ENCODE results near the gene FAM13C.

The FAM13C gene

DNA sequence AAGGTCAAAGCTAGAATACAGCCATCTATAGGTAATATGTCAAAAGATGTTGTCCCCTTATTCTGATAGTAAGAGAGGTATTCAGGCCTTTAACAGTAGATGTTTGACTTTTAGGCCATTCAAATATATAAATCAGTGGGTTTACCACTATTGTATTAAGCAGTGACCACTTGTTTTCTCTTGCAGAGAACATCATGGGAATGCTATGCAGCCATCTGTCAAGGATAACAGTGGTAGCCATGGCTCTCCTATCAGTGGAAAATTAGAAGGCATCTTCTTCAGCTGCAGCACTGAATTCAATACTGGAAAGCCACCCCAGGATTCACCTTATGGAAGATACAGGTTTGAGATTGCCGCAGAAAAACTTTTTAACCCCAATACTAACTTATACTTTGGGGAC is 117.5 kb downstream of the FAM13C start:
- TF ChIP-seq NFIC (IDR thresholded peaks at IDR 0.05): no peak
- no peak for TF ChIP-seq YY1 (IDR thresholded peaks at IDR 0.05; ENCODE audit: low read depth)
- TF ChIP-seq EGR1 (IDR thresholded peaks at IDR 0.05): no peak
- no peak for TF ChIP-seq FOXM1 (IDR thresholded peaks at IDR 0.05; ENCODE audit: borderline replicate concordance, low read depth)
- TF ChIP-seq, protein P1, sequence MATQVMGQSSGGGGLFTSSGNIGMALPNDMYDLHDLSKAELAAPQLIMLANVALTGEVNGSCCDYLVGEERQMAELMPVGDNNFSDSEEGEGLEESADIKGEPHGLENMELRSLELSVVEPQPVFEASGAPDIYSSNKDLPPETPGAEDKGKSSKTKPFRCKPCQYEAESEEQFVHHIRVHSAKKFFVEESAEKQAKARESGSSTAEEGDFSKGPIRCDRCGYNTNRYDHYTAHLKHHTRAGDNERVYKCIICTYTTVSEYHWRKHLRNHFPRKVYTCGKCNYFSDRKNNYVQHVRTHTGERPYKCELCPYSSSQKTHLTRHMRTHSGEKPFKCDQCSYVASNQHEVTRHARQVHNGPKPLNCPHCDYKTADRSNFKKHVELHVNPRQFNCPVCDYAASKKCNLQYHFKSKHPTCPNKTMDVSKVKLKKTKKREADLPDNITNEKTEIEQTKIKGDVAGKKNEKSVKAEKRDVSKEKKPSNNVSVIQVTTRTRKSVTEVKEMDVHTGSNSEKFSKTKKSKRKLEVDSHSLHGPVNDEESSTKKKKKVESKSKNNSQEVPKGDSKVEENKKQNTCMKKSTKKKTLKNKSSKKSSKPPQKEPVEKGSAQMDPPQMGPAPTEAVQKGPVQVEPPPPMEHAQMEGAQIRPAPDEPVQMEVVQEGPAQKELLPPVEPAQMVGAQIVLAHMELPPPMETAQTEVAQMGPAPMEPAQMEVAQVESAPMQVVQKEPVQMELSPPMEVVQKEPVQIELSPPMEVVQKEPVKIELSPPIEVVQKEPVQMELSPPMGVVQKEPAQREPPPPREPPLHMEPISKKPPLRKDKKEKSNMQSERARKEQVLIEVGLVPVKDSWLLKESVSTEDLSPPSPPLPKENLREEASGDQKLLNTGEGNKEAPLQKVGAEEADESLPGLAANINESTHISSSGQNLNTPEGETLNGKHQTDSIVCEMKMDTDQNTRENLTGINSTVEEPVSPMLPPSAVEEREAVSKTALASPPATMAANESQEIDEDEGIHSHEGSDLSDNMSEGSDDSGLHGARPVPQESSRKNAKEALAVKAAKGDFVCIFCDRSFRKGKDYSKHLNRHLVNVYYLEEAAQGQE (IDR thresholded peaks at IDR 0.05; ENCODE audit: low read depth): no peak
- no peak for TF ChIP-seq CEBPB (IDR thresholded peaks at IDR 0.05)
- TF ChIP-seq TEAD4 (IDR thresholded peaks at IDR 0.05): no peak
- no peak for TF ChIP-seq TCF12 (IDR thresholded peaks at IDR 0.05; ENCODE audit: low read depth)
- no peak for TF ChIP-seq TAF1 (IDR thresholded peaks at IDR 0.05; ENCODE audit: low read depth)
- TF ChIP-seq ZBTB7A (IDR thresholded peaks at IDR 0.05; ENCODE audit: low read depth): no peak
- TF ChIP-seq, protein P2, sequence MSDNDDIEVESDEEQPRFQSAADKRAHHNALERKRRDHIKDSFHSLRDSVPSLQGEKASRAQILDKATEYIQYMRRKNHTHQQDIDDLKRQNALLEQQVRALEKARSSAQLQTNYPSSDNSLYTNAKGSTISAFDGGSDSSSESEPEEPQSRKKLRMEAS (IDR thresholded peaks at IDR 0.05): no peak
- TF ChIP-seq EP300 (IDR thresholded peaks at IDR 0.05; ENCODE audit: borderline replicate concordance): no peak
- no peak for TF ChIP-seq CREB1 (IDR thresholded peaks at IDR 0.05; ENCODE audit: low read depth)
- TF ChIP-seq RAD21 (IDR thresholded peaks at IDR 0.05; ENCODE audit: low read depth): no peak
- TF ChIP-seq, protein P3, sequence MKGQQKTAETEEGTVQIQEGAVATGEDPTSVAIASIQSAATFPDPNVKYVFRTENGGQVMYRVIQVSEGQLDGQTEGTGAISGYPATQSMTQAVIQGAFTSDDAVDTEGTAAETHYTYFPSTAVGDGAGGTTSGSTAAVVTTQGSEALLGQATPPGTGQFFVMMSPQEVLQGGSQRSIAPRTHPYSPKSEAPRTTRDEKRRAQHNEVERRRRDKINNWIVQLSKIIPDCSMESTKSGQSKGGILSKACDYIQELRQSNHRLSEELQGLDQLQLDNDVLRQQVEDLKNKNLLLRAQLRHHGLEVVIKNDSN (IDR thresholded peaks at IDR 0.05): no peak

DNA sequence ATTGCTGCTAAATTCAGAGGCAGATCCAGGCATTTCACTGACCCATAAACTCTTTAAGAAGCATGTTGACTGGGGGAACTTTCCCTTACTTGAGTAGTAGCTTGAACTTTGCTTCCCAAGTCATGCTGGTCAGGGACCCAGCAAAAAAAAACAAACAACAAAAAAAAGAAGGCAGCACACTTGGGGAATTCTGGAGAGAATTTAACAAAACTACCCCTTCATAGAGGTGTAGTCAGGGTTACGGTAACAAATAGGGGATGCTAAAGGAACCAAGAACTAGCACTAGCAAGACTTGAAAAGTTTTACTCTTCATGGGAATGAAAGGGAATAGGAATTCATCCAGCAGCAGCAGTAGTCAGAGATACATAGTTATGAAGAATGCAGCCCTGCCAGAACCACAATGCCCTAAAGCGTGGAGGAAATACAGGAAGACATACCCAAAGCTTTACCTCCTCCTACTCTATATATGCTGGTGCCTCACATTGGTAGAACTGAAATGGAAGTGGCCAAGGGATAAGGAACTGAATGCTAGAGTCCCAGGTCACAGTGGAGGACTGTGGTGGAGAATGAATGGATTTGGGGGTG is 118.6 kb downstream of the FAM13C start:
- TF ChIP-seq FOXM1 (IDR thresholded peaks at IDR 0.05; ENCODE audit: borderline replicate concordance, low read depth) (no peak), EGR1 (IDR thresholded peaks at IDR 0.05) (no peak)

DNA sequence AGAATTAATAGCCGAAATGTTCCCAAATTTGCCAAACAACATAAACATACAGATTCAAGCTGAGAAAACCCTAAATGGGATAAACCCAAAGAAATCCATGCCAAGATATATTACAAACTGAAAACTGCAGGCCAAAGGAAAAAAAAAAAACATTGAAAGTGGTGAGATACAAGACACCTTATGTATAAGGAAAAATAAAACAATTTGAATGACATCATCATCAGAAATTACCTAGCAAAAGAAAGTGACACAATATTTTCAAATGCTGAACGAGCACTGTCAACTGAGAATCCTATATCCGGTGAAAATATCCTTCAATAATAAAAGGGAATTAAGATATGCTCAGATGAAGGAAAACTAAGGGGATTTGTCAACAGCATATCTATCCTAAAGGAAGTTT is 119.4 kb downstream of the FAM13C start:
- TF ChIP-seq ZBTB7A (IDR thresholded peaks at IDR 0.05; ENCODE audit: low read depth) (no peak), YY1 (IDR thresholded peaks at IDR 0.05; ENCODE audit: low read depth) (no peak)

DNA sequence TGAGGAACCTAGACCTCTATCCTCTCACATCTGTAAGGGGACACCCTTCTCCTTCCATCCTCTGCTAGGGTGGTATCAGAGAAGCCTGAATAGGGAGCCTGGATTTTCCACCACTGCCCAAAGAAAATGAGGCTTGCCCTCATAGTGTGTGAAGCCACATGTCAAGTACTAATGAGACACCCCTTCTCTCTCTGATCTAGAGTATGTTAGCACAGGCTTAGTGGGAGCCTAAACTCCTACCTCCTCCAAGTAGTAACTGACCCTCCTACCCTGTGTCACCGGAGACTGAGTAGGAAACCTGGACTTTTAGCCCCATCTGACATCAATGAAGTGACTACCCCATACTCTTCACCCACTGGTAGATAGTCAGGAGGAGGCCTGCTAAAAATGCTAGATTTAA is 120.3 kb downstream of the FAM13C start:
- TF ChIP-seq, protein P2 (IDR thresholded peaks at IDR 0.05): no peak
- no peak for TF ChIP-seq CREB1 (IDR thresholded peaks at IDR 0.05; ENCODE audit: low read depth)
- TF ChIP-seq, protein P1 (IDR thresholded peaks at IDR 0.05; ENCODE audit: low read depth): no peak
- TF ChIP-seq, protein P3 (IDR thresholded peaks at IDR 0.05): no peak
- TF ChIP-seq FOXM1 (IDR thresholded peaks at IDR 0.05; ENCODE audit: borderline replicate concordance, low read depth): no peak
- no peak for TF ChIP-seq NFIC (IDR thresholded peaks at IDR 0.05)
- no peak for TF ChIP-seq TAF1 (IDR thresholded peaks at IDR 0.05; ENCODE audit: low read depth)
- no peak for TF ChIP-seq YY1 (IDR thresholded peaks at IDR 0.05; ENCODE audit: low read depth)
- no peak for TF ChIP-seq TEAD4 (IDR thresholded peaks at IDR 0.05)
- no peak for TF ChIP-seq TCF12 (IDR thresholded peaks at IDR 0.05; ENCODE audit: low read depth)
- TF ChIP-seq RAD21 (IDR thresholded peaks at IDR 0.05; ENCODE audit: low read depth): no peak
- no peak for TF ChIP-seq EP300 (IDR thresholded peaks at IDR 0.05; ENCODE audit: borderline replicate concordance)
- TF ChIP-seq CEBPB (IDR thresholded peaks at IDR 0.05): no peak
- no peak for TF ChIP-seq ZBTB7A (IDR thresholded peaks at IDR 0.05; ENCODE audit: low read depth)

DNA sequence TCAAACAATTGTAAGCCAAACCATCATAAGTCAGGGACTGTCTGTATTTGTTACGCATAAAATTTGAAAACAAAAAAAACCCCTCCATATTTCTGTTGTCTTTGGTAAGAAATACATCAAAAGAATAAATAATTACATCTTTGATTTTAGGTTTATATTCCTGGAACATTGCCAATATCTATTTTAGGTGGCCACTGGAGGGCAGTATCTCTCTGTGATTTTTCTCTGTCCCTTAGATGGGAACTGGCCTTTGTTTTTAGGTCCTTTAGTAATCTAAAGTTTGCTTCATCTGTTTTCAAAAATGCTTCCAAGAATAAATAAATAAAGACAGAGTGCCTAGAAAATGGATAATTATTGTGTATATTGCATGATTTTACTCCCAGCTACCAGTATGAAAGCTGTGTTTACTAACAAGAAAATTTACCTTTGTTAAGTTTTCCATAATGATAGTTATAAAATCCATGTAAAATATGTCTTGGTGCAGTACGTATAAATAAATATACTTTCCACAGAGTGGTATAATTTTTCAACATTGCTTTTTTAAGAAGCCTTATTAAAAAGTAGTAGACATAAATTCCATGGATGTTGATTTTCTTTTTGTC is 121.7 kb downstream of the FAM13C start:
- TF ChIP-seq, protein P3 (IDR thresholded peaks at IDR 0.05): no peak
- TF ChIP-seq TAF1 (IDR thresholded peaks at IDR 0.05; ENCODE audit: low read depth): no peak
- peak; percentile 94 for TF ChIP-seq NFIC (IDR thresholded peaks at IDR 0.05)
- no peak for TF ChIP-seq TCF12 (IDR thresholded peaks at IDR 0.05; ENCODE audit: low read depth)
- peak; percentile 80 for TF ChIP-seq RAD21 (IDR thresholded peaks at IDR 0.05; ENCODE audit: low read depth)
- TF ChIP-seq, protein P2 (IDR thresholded peaks at IDR 0.05): no peak
- no peak for TF ChIP-seq CEBPB (IDR thresholded peaks at IDR 0.05)
- no peak for TF ChIP-seq CREB1 (IDR thresholded peaks at IDR 0.05; ENCODE audit: low read depth)
- TF ChIP-seq ZBTB7A (IDR thresholded peaks at IDR 0.05; ENCODE audit: low read depth): no peak
- TF ChIP-seq, protein P1 (IDR thresholded peaks at IDR 0.05; ENCODE audit: low read depth): no peak

All from Ishikawa (cell line).